GM23338 (cell line): ENCODE measurements around the gene LARGE1. TPM values are rescaled to one million over a fixed set of nuclear protein-coding genes. Genes with fewer than 3 reads are reported as not detected.

ENCODE experiments used
- ATAC-seq: fragments of 200-7000 bp; cut with Tn5 transposase; 3 replicates; pipeline ENCODE4 v1.9.1; 2020
- DNase-seq: peaks from one replicate; pipeline ENCODE4 v3.0.0-alpha.2; 2015; ENCODE audit warnings: low spot score
- H2AFZ ChIP-seq: fragments of 200-600 bp; sonication (generic); 2 replicates; pipeline ENCODE4 v1.8.0; 2016; ENCODE audit warnings: antibody characterized with exemption, mild to moderate bottlenecking, moderate library complexity
- H3F3A ChIP-seq: fragments of 200-600 bp; sonication (generic); replicated peaks from 2 replicates; pipeline ENCODE4 v1.8.0; 2017; ENCODE audit warnings: antibody characterized with exemption, mixed run types, low read depth
- H3K27ac ChIP-seq: fragments of 200-600 bp; sonication (generic); 2 replicates; pipeline ENCODE4 v1.6.1; 2016; ENCODE audit warnings: low read depth
- H3K27me3 ChIP-seq: fragments of 200-600 bp; sonication (generic); 2 replicates; pipeline ENCODE4 v1.8.0; 2016; ENCODE audit warnings: mild to moderate bottlenecking, mixed run types, moderate library complexity; ENCODE audit not compliant: insufficient read depth
- H3K36me3 ChIP-seq: fragments of 200-600 bp; sonication (generic); 2 replicates; pipeline ENCODE4 v1.8.0; 2016; ENCODE audit warnings: mild to moderate bottlenecking; ENCODE audit not compliant: insufficient read depth
- H3K4me1 ChIP-seq: fragments of 200-600 bp; sonication (generic); 2 replicates; pipeline ENCODE4 v1.8.0; 2016; ENCODE audit warnings: mild to moderate bottlenecking, moderate library complexity; ENCODE audit not compliant: insufficient read depth
- H3K4me2 ChIP-seq: fragments of 200-600 bp; sonication (generic); 2 replicates; pipeline ENCODE4 v1.7.1; 2017; ENCODE audit warnings: mixed run types
- H3K4me3 ChIP-seq: fragments of 200-600 bp; sonication (generic); 2 replicates; pipeline ENCODE4 v1.6.1; 2016; ENCODE audit warnings: mixed run types
- H3K79me2 ChIP-seq: fragments of 200-600 bp; sonication (generic); replicated peaks from 2 replicates; pipeline ENCODE4 v1.8.0; 2017; ENCODE audit warnings: mild to moderate bottlenecking; ENCODE audit not compliant: insufficient read depth
- H3K9me2 ChIP-seq: fragments of 200-600 bp; sonication (generic); 2 replicates; pipeline ENCODE4 v1.8.0; 2017; ENCODE audit not compliant: insufficient read depth
- H4K20me1 ChIP-seq: fragments of 200-600 bp; sonication (generic); replicated peaks from 2 replicates; pipeline ENCODE4 v1.8.0; 2017; ENCODE audit warnings: mild to moderate bottlenecking; ENCODE audit not compliant: insufficient read depth
- H3K27ac Mint-ChIP-seq: 2 replicates; pipeline ENCODE4 v1.8.0; 2020; ENCODE audit warnings: inconsistent platforms, mild to moderate bottlenecking, moderate library complexity, mixed read lengths
- H3K27me3 Mint-ChIP-seq: 3 replicates; pipeline ENCODE4 v1.8.0; 2022; ENCODE audit warnings: low read depth, mild to moderate bottlenecking, moderate library complexity, mixed read lengths, inconsistent platforms; ENCODE audit not compliant: insufficient read depth, poor library complexity
- H3K36me3 Mint-ChIP-seq: 3 replicates; pipeline ENCODE4 v1.8.0; 2021; ENCODE audit warnings: low read depth, mild to moderate bottlenecking, inconsistent platforms, moderate library complexity, mixed read lengths
- H3K4me1 Mint-ChIP-seq: 3 replicates; pipeline ENCODE4 v1.8.0; 2020; ENCODE audit warnings: mild to moderate bottlenecking, inconsistent platforms, mixed read lengths
- H3K4me3 Mint-ChIP-seq: 3 replicates; pipeline ENCODE4 v1.8.0; 2021; ENCODE audit warnings: moderate library complexity, mild to moderate bottlenecking, inconsistent platforms, mixed read lengths
- H3K9me3 Mint-ChIP-seq: 3 replicates; pipeline ENCODE4 v1.8.0; 2020; ENCODE audit warnings: moderate library complexity, mild to moderate bottlenecking, inconsistent platforms, mixed read lengths
- CREB1 ChIP-seq: fragments of 250-450 bp; sonication (Bioruptor Pico); IDR thresholded peaks from 2 replicates; pipeline ENCODE4 v1.5.0; 2020; ENCODE audit warnings: low read depth, mild to moderate bottlenecking, moderate library complexity
- JUNB ChIP-seq: IDR thresholded peaks from one replicate; pipeline ENCODE4 v1.6.1; 2016; ENCODE audit warnings: antibody characterized with exemption; ENCODE audit not compliant: unreplicated experiment
- NANOG ChIP-seq: IDR thresholded peaks from 2 replicates; pipeline ENCODE4 v1.6.1; 2016; ENCODE audit warnings: antibody characterized with exemption, borderline replicate concordance
- POLR2AphosphoS5 ChIP-seq: IDR thresholded peaks from 2 replicates; pipeline ENCODE4 v1.6.1; 2016; ENCODE audit warnings: antibody characterized with exemption, low read depth
- STAT1 ChIP-seq: IDR thresholded peaks from one replicate; pipeline ENCODE4 v1.6.1; 2016; ENCODE audit warnings: antibody characterized with exemption; ENCODE audit not compliant: unreplicated experiment
- ZNF331 ChIP-seq: fragments of 250-450 bp; sonication (Bioruptor Pico); IDR thresholded peaks from 2 replicates; pipeline ENCODE4 v1.5.0; 2020; ENCODE audit warnings: low read depth, mild to moderate bottlenecking, moderate library complexity
- polyA plus RNA-seq: library from polyadenylated mRNA; unstranded; fragments of >200 nt; fragmentation: Nextera tagmentation; extraction: Ambion mirVana; gene quantifications from 2 replicates; pipeline ENCODE4 v1.2.1, GENCODE V29; 2016
- total RNA-seq: library from RNA; depleted of rRNA; stranded (reverse); fragments of >200 nt; shearing (Covaris generic); gene quantifications from 2 replicates; pipeline ENCODE4 v1.2.3, GENCODE V29; 2014
- TF ChIP-seq, protein P1 (sequence below): IDR thresholded peaks from 2 replicates; pipeline ENCODE4 v1.6.1; 2016; ENCODE audit warnings: antibody characterized with exemption
- TF ChIP-seq, protein P2 (sequence below), 2 experiments: fragments of 200-600 bp in 1 of 2; sonication (generic) in 1 of 2; conservative IDR thresholded peaks; 2 replicates each; pipeline versions ENCODE4 v1.5.1 to v1.6.1; 2016 to 2017; ENCODE audit warnings: antibody characterized with exemption in 2 of 2, low read depth in 2 of 2, mild to moderate bottlenecking in 2 of 2, moderate library complexity in 1 of 2

The LARGE1 gene
- total and polyA plus RNA-seq, 2 experiments from 2014 or later = 12.8 to 75.6 TPM

GRCh38 chr22:33821290-33821689, 99.0 kb downstream of the LARGE1 start:
- peak overlapping the region; percentile 7 for H3K4me2 ChIP-seq
- no peak overlapping the region for H3K27ac ChIP-seq
- no peaks in the 10 kb centered on the region for H3F3A ChIP-seq
- no peak overlapping the region for H2AFZ ChIP-seq
- no peaks in the 10 kb centered on the region for H3K36me3 ChIP-seq
- H3K27me3 Mint-ChIP-seq = peaks cover 12% of the 10 kb centered on the region
- no peak for DNase-seq
- TF ChIP-seq JUNB (no peak), POLR2AphosphoS5 (no peak), NANOG (no peak)
- TF ChIP-seq, protein P1, sequence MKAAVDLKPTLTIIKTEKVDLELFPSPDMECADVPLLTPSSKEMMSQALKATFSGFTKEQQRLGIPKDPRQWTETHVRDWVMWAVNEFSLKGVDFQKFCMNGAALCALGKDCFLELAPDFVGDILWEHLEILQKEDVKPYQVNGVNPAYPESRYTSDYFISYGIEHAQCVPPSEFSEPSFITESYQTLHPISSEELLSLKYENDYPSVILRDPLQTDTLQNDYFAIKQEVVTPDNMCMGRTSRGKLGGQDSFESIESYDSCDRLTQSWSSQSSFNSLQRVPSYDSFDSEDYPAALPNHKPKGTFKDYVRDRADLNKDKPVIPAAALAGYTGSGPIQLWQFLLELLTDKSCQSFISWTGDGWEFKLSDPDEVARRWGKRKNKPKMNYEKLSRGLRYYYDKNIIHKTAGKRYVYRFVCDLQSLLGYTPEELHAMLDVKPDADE = no peak
- no peak overlapping the region for H3K4me3 ChIP-seq
- no peaks in the 10 kb centered on the region for H3K9me2 ChIP-seq
- H3K27ac Mint-ChIP-seq = peak overlapping the region; percentile 61; the same call in 1 of the 2 replicates
- peaks cover 69% of the 10 kb centered on the region for H3K4me1 Mint-ChIP-seq
- H3K79me2 ChIP-seq = peaks cover 39% of the 10 kb centered on the region
- no peaks in the 10 kb centered on the region for H3K27me3 ChIP-seq
- peaks cover 10% of the 10 kb centered on the region; the same call in 2 of the 3 replicates for H3K9me3 Mint-ChIP-seq
- H3K36me3 Mint-ChIP-seq = peaks cover 34% of the 10 kb centered on the region
- H3K4me1 ChIP-seq = peaks cover 54% of the 10 kb centered on the region
- ATAC-seq = no peak
- H3K4me3 Mint-ChIP-seq = no peak overlapping the region; the same call in 2 of the 3 replicates
- peaks cover 22% of the 10 kb centered on the region for H4K20me1 ChIP-seq

DNA sequence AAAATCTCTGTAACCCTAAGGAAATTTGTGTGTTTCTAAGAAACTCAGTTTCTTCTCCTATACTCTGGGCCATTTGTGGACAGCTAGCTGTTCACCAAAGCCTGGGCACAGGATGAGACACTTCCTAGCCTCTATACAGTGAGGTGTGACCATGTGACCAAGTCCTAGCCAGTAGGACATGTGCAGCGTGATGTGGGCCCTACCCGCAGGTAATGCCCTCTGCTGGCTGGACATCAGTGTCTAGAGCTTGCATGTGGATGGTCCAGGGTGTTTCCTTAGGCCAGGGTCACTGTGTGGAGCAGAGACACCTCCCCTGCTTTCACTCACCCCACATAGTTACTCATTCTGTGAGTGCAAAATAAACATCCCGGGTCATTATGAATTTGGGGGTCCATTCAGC, 100.5 kb downstream of the LARGE1 start:
- Histone ChIP-seq H3K27me3 (no peaks in the 10 kb centered on the region), H3F3A (no peaks in the 10 kb centered on the region), H3K4me3 (no peak overlapping the region), H4K20me1 (peaks cover 32% of the 10 kb centered on the region), H2AFZ (no peak overlapping the region), H3K79me2 (peaks cover 24% of the 10 kb centered on the region), H3K36me3 (no peaks in the 10 kb centered on the region), H3K9me2 (peaks cover 4% of the 10 kb centered on the region; the same call in 1 of the 2 replicates), H3K4me1 (peaks cover 39% of the 10 kb centered on the region), H3K4me2 (no peak overlapping the region), H3K27ac (no peak overlapping the region)
- H3K9me3 Mint-ChIP-seq = peaks cover 12% of the 10 kb centered on the region; the same call in 2 of the 3 replicates
- H3K4me3 Mint-ChIP-seq = no peak overlapping the region
- TF ChIP-seq, protein P1 = no peak
- TF ChIP-seq NANOG (no peak), POLR2AphosphoS5 (no peak), CREB1 (no peak), STAT1 (no peak), ZNF331 (CRISPR knock-in tag) (no peak)
- TF ChIP-seq, protein P2, sequence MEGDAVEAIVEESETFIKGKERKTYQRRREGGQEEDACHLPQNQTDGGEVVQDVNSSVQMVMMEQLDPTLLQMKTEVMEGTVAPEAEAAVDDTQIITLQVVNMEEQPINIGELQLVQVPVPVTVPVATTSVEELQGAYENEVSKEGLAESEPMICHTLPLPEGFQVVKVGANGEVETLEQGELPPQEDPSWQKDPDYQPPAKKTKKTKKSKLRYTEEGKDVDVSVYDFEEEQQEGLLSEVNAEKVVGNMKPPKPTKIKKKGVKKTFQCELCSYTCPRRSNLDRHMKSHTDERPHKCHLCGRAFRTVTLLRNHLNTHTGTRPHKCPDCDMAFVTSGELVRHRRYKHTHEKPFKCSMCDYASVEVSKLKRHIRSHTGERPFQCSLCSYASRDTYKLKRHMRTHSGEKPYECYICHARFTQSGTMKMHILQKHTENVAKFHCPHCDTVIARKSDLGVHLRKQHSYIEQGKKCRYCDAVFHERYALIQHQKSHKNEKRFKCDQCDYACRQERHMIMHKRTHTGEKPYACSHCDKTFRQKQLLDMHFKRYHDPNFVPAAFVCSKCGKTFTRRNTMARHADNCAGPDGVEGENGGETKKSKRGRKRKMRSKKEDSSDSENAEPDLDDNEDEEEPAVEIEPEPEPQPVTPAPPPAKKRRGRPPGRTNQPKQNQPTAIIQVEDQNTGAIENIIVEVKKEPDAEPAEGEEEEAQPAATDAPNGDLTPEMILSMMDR (conservative IDR thresholded peaks at IDR 0.05; ENCODE audit: low read depth in 2 of 2) = peak; percentile 28 to 50
- peaks cover 68% of the 10 kb centered on the region for H3K4me1 Mint-ChIP-seq
- peaks cover 42% of the 10 kb centered on the region for H3K36me3 Mint-ChIP-seq
- DNase-seq (no peak), ATAC-seq (no peak)
- no peak overlapping the region for H3K27ac Mint-ChIP-seq
- peaks cover 12% of the 10 kb centered on the region for H3K27me3 Mint-ChIP-seq
